ENCODE data around the gene TRIM10. TPM values are rescaled to one million over a fixed set of nuclear protein-coding genes. Genes with fewer than 3 reads are reported as not detected.

The TRIM10 gene
- total RNA-seq, 4 donors from 2014 or later, result 0.20 to 19.8 (median 3.7) TPM

DNA sequence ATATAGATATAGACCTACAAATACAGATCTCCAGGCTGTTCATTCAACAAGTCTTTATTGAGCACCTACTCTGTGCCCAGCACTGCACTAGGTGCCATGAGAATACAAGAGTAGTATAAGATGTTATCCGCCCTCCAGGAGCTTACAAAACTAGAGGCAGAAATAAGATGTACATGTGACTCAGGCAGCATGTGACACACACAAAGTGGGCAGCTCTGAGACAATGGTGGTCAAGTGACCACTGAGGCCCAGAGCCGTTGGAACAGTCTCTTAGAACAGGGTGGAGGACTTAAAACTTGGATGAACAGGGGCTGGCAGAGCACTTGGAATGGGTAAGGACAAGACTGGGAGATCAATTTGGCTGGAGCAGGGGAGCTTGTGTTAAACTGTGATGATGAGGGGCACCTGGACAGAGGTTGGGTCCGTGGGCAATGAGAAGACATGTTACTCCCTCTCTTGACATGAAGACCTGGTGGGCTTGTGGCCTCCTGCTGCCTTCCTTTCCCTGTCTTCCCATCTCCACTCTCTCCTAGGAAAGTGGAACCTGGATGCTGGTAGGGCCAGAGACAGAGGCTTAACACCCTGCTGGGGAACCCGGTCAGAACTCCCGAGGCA lies 23.5 kb upstream of the TRIM10 start:
- peaks cover 7% of the 10 kb centered on the region for H3K27me3 ChIP-seq
- H3K27ac ChIP-seq, result no peak overlapping the region
- in situ Hi-C loops (cut with MboI; ENCODE audit: low pct_ligation_motif_present in 1 of 4, low pct_unique_long_range_greater_than_20kb in 1 of 4, low sequenced_read_pairs in 3 of 4) (loop anchor here in 1 of 4 donors (25.0 kb wide), 1 partner anchor 322 kb away; no protein-coding TSS in a partner anchor), intact Hi-C loops (cut with DNase I; ENCODE audit: low total_unique reads) (no loop called here)
- H3K9me3 ChIP-seq, result peaks cover 6% of the 10 kb centered on the region in 2 donors
- H3K4me3 ChIP-seq, result no peak overlapping the region
- WGBS, 2 donors (ENCODE audit: low coverage in 1 of 2), result 89 to 100% methylated on average over 2 to 5 of the region's 5 CpGs
- DNase-seq, result no peak
- TF ChIP-seq EP300 (IDR thresholded peaks at IDR 0.05; ENCODE audit: low read depth), result no peak
- no peak for TF ChIP-seq POLR2AphosphoS5 (IDR thresholded peaks at IDR 0.05)
- TF ChIP-seq, protein P1, sequence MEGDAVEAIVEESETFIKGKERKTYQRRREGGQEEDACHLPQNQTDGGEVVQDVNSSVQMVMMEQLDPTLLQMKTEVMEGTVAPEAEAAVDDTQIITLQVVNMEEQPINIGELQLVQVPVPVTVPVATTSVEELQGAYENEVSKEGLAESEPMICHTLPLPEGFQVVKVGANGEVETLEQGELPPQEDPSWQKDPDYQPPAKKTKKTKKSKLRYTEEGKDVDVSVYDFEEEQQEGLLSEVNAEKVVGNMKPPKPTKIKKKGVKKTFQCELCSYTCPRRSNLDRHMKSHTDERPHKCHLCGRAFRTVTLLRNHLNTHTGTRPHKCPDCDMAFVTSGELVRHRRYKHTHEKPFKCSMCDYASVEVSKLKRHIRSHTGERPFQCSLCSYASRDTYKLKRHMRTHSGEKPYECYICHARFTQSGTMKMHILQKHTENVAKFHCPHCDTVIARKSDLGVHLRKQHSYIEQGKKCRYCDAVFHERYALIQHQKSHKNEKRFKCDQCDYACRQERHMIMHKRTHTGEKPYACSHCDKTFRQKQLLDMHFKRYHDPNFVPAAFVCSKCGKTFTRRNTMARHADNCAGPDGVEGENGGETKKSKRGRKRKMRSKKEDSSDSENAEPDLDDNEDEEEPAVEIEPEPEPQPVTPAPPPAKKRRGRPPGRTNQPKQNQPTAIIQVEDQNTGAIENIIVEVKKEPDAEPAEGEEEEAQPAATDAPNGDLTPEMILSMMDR (IDR thresholded peaks at IDR 0.05), result no peak
- no peak for TF ChIP-seq POLR2A (IDR thresholded peaks at IDR 0.05)
- no peaks in the 10 kb centered on the region for H3K4me1 ChIP-seq
- H3K36me3 ChIP-seq, result peaks cover 0 to 25% (median 5%) of the 10 kb centered on the region in 4 donors

DNA sequence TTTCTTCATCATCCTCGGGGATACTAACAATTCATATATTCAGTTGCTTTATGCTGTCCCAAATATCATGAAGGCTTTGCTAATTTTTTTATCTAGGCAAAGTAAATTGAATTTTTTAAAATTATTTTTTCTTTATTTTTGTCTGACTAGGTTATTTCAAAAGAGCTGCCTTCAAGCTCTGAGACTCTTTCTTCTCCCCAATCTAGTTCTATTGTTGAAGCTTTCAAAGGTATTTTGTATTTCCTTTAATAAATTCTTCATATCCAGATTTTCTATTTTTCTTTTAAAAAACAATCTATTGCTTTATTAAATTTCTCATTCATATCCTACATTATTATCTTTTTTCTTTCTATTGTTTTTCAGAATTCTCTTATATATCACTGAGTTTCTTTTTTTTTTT lies 19.1 kb upstream of the TRIM10 start:
- intact Hi-C loops (cut with DNase I; ENCODE audit: low total_unique reads), result no loop called here
- peaks cover 6 to 8% of the 10 kb centered on the region in 2 donors for H3K9me3 ChIP-seq
- H3K36me3 ChIP-seq, result no peaks in the 10 kb centered on the region
- H3K27ac ChIP-seq, result no peak overlapping the region
- DNase-seq, result no peak
- peaks cover 43% of the 10 kb centered on the region for H3K27me3 ChIP-seq
- TF ChIP-seq POLR2A (IDR thresholded peaks at IDR 0.05) (no peak), EP300 (IDR thresholded peaks at IDR 0.05; ENCODE audit: low read depth) (no peak), POLR2AphosphoS5 (IDR thresholded peaks at IDR 0.05) (no peak)
- TF ChIP-seq, protein P1 (IDR thresholded peaks at IDR 0.05), result no peak
- H3K4me3 ChIP-seq, result no peak overlapping the region
- in situ Hi-C loops (cut with MboI; ENCODE audit: low pct_ligation_motif_present in 1 of 4, low pct_unique_long_range_greater_than_20kb in 1 of 4, low sequenced_read_pairs in 3 of 4), result loop anchor here in 1 of 4 donors (25.0 kb wide), 1 partner anchor 318 kb away; no protein-coding TSS in a partner anchor
- 88 to 94% methylated on average over 1 of the region's 1 CpG for WGBS, 2 donors (ENCODE audit: low coverage in 1 of 2)
- no peaks in the 10 kb centered on the region for H3K4me1 ChIP-seq

DNA sequence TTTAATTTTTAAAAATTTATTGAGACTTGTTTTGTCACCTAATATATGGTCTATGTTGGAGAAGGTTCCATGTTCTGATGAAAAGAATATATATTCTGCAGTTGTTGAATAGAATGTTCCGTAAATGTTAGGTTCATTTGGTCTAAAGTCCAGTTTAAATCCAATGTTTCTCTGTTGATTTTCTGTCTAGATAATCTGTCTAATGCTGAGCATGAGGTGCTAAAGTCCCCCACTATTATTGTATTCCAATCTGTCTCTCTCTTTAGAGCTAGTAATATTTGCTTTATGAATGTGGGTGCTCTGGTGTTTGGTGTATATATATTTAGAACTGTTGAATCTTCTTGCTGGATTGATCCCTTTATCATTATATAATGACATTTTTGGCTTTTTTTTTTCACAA lies 17.8 kb upstream of the TRIM10 start:
- WGBS, 2 donors (ENCODE audit: low coverage in 1 of 2), result 49 to 90% methylated on average over 1 of the region's 1 CpG
- no peak for DNase-seq
- H3K4me1 ChIP-seq, result no peaks in the 10 kb centered on the region
- H3K27ac ChIP-seq, result no peak overlapping the region
- in situ Hi-C loops (cut with MboI; ENCODE audit: low pct_ligation_motif_present in 1 of 4, low pct_unique_long_range_greater_than_20kb in 1 of 4, low sequenced_read_pairs in 3 of 4) (loop anchor here in 1 of 4 donors (25.0 kb wide), 1 partner anchor 317 kb away; no protein-coding TSS in a partner anchor), intact Hi-C loops (cut with DNase I; ENCODE audit: low total_unique reads) (no loop called here)
- H3K36me3 ChIP-seq, result no peaks in the 10 kb centered on the region
- H3K9me3 ChIP-seq, result peaks cover 6 to 8% of the 10 kb centered on the region in 2 donors
- TF ChIP-seq, protein P1 (IDR thresholded peaks at IDR 0.05), result no peak
- TF ChIP-seq POLR2A (IDR thresholded peaks at IDR 0.05), result no peak
- TF ChIP-seq EP300 (IDR thresholded peaks at IDR 0.05; ENCODE audit: low read depth), result no peak
- TF ChIP-seq POLR2AphosphoS5 (IDR thresholded peaks at IDR 0.05), result no peak
- peaks cover 45% of the 10 kb centered on the region for H3K27me3 ChIP-seq
- H3K4me3 ChIP-seq, result no peak overlapping the region

DNA sequence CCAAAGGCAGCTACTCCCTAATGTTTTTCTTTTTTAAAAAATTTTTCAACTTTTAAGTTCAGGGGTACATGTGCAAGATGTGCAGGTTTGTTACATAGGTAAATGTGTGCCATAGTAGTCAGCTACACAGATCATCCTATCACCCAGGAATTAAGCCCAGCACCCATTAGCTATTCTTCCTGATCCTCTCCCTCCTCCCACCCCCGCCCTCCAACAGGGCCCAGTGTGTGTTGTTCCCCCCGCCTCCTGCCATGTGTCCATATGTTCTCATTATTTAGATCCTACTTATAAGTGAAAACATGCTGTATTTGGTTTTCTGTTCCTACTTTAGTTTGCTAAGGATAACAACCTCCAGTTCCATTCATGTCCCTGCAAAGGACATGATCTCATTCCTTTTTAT lies 14.8 kb upstream of the TRIM10 start:
- no peak for TF ChIP-seq EP300 (IDR thresholded peaks at IDR 0.05; ENCODE audit: low read depth)
- TF ChIP-seq, protein P1 (IDR thresholded peaks at IDR 0.05), result no peak
- TF ChIP-seq POLR2AphosphoS5 (IDR thresholded peaks at IDR 0.05), result no peak
- no peak for TF ChIP-seq POLR2A (IDR thresholded peaks at IDR 0.05)
- no peaks in the 10 kb centered on the region for H3K36me3 ChIP-seq
- H3K4me3 ChIP-seq, result no peak overlapping the region
- WGBS, 2 donors (ENCODE audit: low coverage in 1 of 2), result 72 to 77% methylated on average over 2 of the region's 2 CpGs
- no peak for DNase-seq
- in situ Hi-C loops (cut with MboI; ENCODE audit: low pct_ligation_motif_present in 1 of 4, low pct_unique_long_range_greater_than_20kb in 1 of 4, low sequenced_read_pairs in 3 of 4), result loop anchor here in 1 of 4 donors (25.0 kb wide), 1 partner anchor 313 kb away; no protein-coding TSS in a partner anchor
- no peak overlapping the region for H3K27ac ChIP-seq
- peaks cover 0 to 9% (median 2%) of the 10 kb centered on the region in 4 donors for H3K4me1 ChIP-seq
- peaks cover 6 to 8% of the 10 kb centered on the region in 2 donors for H3K9me3 ChIP-seq
- peaks cover 74% of the 10 kb centered on the region for H3K27me3 ChIP-seq
- intact Hi-C loops (cut with DNase I; ENCODE audit: low total_unique reads), result no loop called here
